GM18873 (cell line): ENCODE measurements around the gene B4GAT1.
A peak's percentile ranks its signal among the peaks of the same experiment; 100 is the strongest.
"Not testable (repeated sequence)": the region's sequence is repeated elsewhere in the genome, so short reads cannot be mapped to it uniquely, and the experiment has no call there.

ENCODE experiments used
- ATAC-seq: cut with Tn5 transposase; IDR thresholded peaks from one replicate; pipeline ENCODE4 v1.9.1; 2021; ENCODE audit warnings: mild to moderate bottlenecking, moderate library complexity, moderate number of reproducible peaks; ENCODE audit not compliant: unreplicated experiment, low FRiP score

Gene B4GAT1

DNA sequence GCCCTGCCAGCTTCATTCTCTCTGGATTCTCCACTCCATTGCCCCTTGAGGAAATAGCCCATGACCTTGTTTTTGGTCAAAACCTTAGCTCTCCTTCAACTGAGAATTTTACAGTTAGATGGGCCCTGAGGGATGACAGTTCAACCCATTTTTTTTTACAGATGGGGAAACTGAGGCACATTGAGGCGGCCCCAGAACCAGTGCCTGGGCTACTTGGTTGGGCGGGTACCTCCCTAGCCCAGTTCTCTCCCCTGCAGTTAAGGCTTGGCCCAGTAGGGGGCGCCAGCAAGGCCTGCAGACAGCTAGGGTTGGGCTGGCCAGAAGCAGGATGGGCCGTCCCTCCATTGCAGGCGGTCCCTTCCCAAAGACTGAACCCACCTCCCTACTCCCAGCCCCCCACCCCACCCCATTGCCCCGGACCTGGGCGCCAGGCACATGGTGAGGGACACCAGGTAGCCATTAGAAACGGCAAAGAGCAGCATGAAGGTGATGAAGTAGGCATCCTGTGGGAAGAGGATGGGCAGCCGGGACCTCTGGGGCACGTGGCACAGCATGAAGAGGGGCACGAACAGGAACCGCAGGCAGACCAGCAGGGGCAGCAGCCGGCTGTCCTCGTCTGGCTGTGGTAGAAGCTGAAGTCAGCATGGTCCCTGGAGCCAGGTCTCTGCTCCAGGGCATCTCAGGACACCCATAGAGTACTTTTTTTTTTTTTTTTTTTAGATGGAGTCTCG lies 16.5 kb upstream of the B4GAT1 start:
- ATAC-seq: no peak

DNA sequence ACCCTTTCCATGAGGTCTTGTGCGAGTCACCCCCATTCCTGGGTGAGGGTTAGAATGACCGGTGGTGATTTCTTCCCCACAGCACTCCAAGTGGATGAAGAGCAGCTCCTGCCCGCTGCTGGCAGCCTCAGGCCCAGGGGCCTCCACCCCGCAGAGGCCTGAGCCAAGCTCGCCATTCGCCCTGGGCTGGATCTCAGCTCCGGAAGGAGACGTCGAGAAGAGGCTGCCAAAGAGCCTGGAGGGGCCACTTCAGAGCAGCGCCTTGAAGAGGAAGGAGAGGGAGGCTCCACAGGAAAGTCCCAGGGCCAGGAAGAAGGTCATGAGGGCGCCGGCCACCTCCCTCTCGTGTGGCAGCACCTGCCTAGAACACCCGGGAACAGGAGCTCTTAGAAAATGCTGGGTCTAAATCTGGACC lies 15.8 kb upstream of the B4GAT1 start:
- ATAC-seq: no peak

- no peak for ATAC-seq
Observed at GRCh38 chr11:66362481-66363147, 15.2 kb upstream of the B4GAT1 start.

GRCh38 chr11:66361502-66361941 lies 14.1 kb upstream of the B4GAT1 start:
- no peak for ATAC-seq

GRCh38 chr11:66360406-66361073 lies 13.1 kb upstream of the B4GAT1 start:
- ATAC-seq: no peak

- ATAC-seq: no peak
Observed at GRCh38 chr11:66359662-66360087, 12.2 kb upstream of the B4GAT1 start.

- not testable (repeated sequence) for ATAC-seq
Observed at GRCh38 chr11:66350560-66351235, 3.3 kb upstream of the B4GAT1 start.

DNA sequence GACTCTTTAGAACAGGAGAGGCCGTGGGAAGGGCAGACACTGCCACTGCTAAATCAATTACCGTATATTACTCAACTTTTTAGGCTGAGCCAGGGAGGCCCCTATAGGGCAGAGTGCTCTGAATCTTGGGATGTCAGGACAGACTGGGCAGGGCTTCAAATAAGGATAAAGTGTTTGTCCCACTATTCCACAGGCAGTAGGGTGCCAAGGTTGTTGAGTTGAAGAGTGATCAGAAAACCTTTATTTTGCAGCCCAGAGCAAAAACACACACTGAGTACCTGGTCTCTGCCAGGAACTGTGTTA lies 1.6 kb upstream of the B4GAT1 start:
- no peak for ATAC-seq

GRCh38 chr11:66346476-66347424 lies 679 bp downstream of the B4GAT1 start:
- no peak for ATAC-seq

- peak; percentile 6 for ATAC-seq
Observed at GRCh38 chr11:66345316-66345649, 2.1 kb downstream of the B4GAT1 start.

- ATAC-seq: peak; percentile 66
Observed at GRCh38 chr11:66344550-66345315, 2.7 kb downstream of the B4GAT1 start, which contains the start of gene BRMS1. Gene BRMS1, minus strand, starts transcription at chr11:66345104. Its CDS starts 2,870 bp downstream, at chr11:66342234.

DNA sequence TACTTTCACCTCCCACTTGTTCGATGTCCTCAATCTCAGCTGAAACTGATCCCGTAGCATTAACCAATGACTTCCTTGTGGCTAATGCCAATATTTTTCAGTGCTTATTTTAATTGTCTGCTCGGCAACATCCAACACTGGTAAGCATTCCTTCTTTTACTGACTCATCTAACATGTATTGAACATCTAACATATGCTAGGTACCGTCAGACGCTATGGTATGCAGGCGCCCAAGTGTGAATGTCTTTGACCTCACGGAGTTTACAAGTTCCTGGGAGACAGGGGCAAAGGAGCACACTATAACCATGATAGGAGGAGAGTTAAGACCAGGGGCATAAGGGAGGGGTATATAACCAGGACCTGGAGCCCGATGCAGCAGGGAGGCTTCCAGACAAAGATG lies 4.3 kb downstream of the B4GAT1 start:
- ATAC-seq: no peak

DNA sequence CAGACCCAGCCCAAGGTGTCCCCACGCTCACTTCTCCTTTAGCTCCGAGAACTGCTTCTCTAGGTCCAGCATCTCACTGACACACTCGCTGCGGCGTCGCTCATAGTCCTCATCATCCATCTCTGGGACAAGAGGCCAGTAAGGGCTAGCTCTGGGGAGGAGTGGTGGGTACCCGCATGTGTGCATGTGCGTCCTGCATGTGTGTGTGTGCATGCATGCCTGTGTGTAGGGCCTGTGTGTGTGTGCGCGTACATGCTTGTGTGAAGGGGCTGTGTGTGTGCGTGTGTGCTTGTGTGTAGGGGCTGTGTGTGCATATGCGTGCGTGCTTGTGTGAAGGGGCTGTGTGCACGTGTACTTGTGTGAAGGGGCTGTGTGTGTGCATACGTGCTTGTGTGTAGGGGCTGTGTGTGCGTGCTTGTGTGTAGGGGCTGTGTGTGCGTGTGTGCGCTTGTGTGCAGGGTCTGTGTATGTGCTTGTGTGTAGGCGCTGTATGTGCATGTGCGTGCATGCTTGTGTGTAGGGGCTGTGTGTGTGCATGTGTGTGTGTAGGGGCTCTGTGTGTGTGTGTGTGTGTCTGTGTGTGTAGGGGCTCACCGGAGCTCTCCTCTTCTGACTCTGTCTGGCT lies 5.8 kb downstream of the B4GAT1 start:
- no peak for ATAC-seq

- no peak for ATAC-seq
Observed at GRCh38 chr11:66340596-66341501, 6.6 kb downstream of the B4GAT1 start.

- ATAC-seq: no peak
Observed at GRCh38 chr11:66339686-66340483, 7.5 kb downstream of the B4GAT1 start.

- no peak for ATAC-seq
Observed at GRCh38 chr11:66339162-66339675, 8.2 kb downstream of the B4GAT1 start.
